ENCODE measurements around the gene NEGR1. TPM values are rescaled to one million over a fixed set of nuclear protein-coding genes. Genes with fewer than 3 reads are reported as not detected.

The NEGR1 gene
- total RNA-seq, 1 donor from 2014 or later: 8.6 TPM

GRCh38 chr1:71666609-71667008 is 615.7 kb downstream of the NEGR1 start:
- DNase-seq (ENCODE audit: low read depth) (peak; percentile 14), FAIRE-seq (no peak)
- Mint-ChIP-seq H3K27ac (ENCODE audit: unreplicated experiment) (no peak overlapping the region), H3K36me3 (ENCODE audit: low read depth, unreplicated experiment) (no peaks in the 10 kb centered on the region), H3K4me3 (ENCODE audit: unreplicated experiment) (no peak overlapping the region), H3K4me1 (ENCODE audit: low read depth, unreplicated experiment) (no peaks in the 10 kb centered on the region), H3K9me3 (ENCODE audit: unreplicated experiment) (no peaks in the 10 kb centered on the region), H3K27me3 (ENCODE audit: low read depth, unreplicated experiment) (no peaks in the 10 kb centered on the region)
- H3K36me3 ChIP-seq (ENCODE audit: insufficient read depth, low read length): no peaks in the 10 kb centered on the region
- no peak overlapping the region for H2AFZ ChIP-seq (ENCODE audit: low read depth, low read length)
- TF ChIP-seq, protein P1, sequence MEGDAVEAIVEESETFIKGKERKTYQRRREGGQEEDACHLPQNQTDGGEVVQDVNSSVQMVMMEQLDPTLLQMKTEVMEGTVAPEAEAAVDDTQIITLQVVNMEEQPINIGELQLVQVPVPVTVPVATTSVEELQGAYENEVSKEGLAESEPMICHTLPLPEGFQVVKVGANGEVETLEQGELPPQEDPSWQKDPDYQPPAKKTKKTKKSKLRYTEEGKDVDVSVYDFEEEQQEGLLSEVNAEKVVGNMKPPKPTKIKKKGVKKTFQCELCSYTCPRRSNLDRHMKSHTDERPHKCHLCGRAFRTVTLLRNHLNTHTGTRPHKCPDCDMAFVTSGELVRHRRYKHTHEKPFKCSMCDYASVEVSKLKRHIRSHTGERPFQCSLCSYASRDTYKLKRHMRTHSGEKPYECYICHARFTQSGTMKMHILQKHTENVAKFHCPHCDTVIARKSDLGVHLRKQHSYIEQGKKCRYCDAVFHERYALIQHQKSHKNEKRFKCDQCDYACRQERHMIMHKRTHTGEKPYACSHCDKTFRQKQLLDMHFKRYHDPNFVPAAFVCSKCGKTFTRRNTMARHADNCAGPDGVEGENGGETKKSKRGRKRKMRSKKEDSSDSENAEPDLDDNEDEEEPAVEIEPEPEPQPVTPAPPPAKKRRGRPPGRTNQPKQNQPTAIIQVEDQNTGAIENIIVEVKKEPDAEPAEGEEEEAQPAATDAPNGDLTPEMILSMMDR (IDR thresholded peaks at IDR 0.05; ENCODE audit: insufficient read depth, low read depth, low read length): no peak
- TF ChIP-seq EZH2 (IDR thresholded peaks at IDR 0.05; ENCODE audit: insufficient read depth, low read length): no peak
- H4K20me1 ChIP-seq (ENCODE audit: insufficient read depth, low read length): no peaks in the 10 kb centered on the region
- H3K4me2 ChIP-seq (ENCODE audit: low read length): no peak overlapping the region
- H3K79me2 ChIP-seq (ENCODE audit: insufficient read depth, low read length): no peaks in the 10 kb centered on the region
- no peaks in the 10 kb centered on the region for H3K4me1 ChIP-seq (ENCODE audit: insufficient read depth, low read length)
- no peak overlapping the region for H3K4me3 ChIP-seq (ENCODE audit: insufficient read depth, low read depth, low read length)
- no peaks in the 10 kb centered on the region for H3K27me3 ChIP-seq (ENCODE audit: insufficient read depth, low read length)
- H3K9me3 ChIP-seq (ENCODE audit: insufficient read depth, low read depth, low read length): no peaks in the 10 kb centered on the region
- no peak overlapping the region for H3K27ac ChIP-seq (ENCODE audit: low read depth, low read length)
- no peak overlapping the region for H3K9ac ChIP-seq (ENCODE audit: low read length)

DNA sequence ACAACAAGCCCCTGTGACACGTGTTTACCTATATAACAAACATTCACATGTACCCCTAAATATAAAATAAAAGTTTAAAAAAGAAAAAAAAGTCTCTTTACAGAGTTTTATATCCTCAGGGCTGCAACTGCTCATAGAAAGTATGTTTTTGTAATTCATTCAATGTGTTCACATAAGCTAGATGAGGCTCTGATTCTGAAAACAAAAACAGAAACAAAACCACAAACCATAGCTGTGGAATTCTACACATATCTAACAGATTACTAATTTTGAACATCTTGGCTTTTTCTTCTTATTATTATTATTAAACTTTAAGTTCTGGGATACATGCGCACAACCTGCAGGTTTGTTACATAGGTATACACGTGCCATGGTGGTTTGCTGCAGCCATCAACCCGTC is 621.9 kb downstream of the NEGR1 start:
- no peaks in the 10 kb centered on the region for H3K9me3 ChIP-seq (ENCODE audit: insufficient read depth, low read depth, low read length)
- no peaks in the 10 kb centered on the region for H3K36me3 Mint-ChIP-seq (ENCODE audit: low read depth, unreplicated experiment)
- no peak overlapping the region for H3K27ac Mint-ChIP-seq (ENCODE audit: unreplicated experiment)
- no peak overlapping the region for H3K4me2 ChIP-seq (ENCODE audit: low read length)
- no peaks in the 10 kb centered on the region for H3K4me1 ChIP-seq (ENCODE audit: insufficient read depth, low read length)
- TF ChIP-seq EZH2 (IDR thresholded peaks at IDR 0.05; ENCODE audit: insufficient read depth, low read length): no peak
- TF ChIP-seq, protein P1 (IDR thresholded peaks at IDR 0.05; ENCODE audit: insufficient read depth, low read depth, low read length): no peak
- H3K9ac ChIP-seq (ENCODE audit: low read length): no peak overlapping the region
- H3K9me3 Mint-ChIP-seq (ENCODE audit: unreplicated experiment): no peaks in the 10 kb centered on the region
- H4K20me1 ChIP-seq (ENCODE audit: insufficient read depth, low read length): no peaks in the 10 kb centered on the region
- no peak overlapping the region for H3K4me3 ChIP-seq (ENCODE audit: insufficient read depth, low read depth, low read length)
- H3K79me2 ChIP-seq (ENCODE audit: insufficient read depth, low read length): no peaks in the 10 kb centered on the region
- FAIRE-seq (no peak), DNase-seq (ENCODE audit: low read depth) (peak; percentile 59)
- no peaks in the 10 kb centered on the region for H3K36me3 ChIP-seq (ENCODE audit: insufficient read depth, low read length)
- no peaks in the 10 kb centered on the region for H3K27me3 ChIP-seq (ENCODE audit: insufficient read depth, low read length)
- no peaks in the 10 kb centered on the region for H3K27me3 Mint-ChIP-seq (ENCODE audit: low read depth, unreplicated experiment)
- no peak overlapping the region for H3K27ac ChIP-seq (ENCODE audit: low read depth, low read length)
- H3K4me1 Mint-ChIP-seq (ENCODE audit: low read depth, unreplicated experiment): peaks cover 13% of the 10 kb centered on the region
- H3K4me3 Mint-ChIP-seq (ENCODE audit: unreplicated experiment): no peak overlapping the region
- no peak overlapping the region for H2AFZ ChIP-seq (ENCODE audit: low read depth, low read length)

- peaks cover 13% of the 10 kb centered on the region for H3K4me1 Mint-ChIP-seq (ENCODE audit: low read depth, unreplicated experiment)
- TF ChIP-seq, protein P1 (IDR thresholded peaks at IDR 0.05; ENCODE audit: insufficient read depth, low read depth, low read length): no peak
- no peak for TF ChIP-seq EZH2 (IDR thresholded peaks at IDR 0.05; ENCODE audit: insufficient read depth, low read length)
Observed at GRCh38 chr1:71657891-71658679, 624.3 kb downstream of the NEGR1 start.

More at GRCh38 chr1:71657891-71658679, 624.3 kb downstream of the NEGR1 start:
- H3K4me2 ChIP-seq (ENCODE audit: low read length): no peak overlapping the region
- H2AFZ ChIP-seq (ENCODE audit: low read depth, low read length): no peak overlapping the region
- Mint-ChIP-seq H3K9me3 (ENCODE audit: unreplicated experiment) (no peaks in the 10 kb centered on the region), H3K36me3 (ENCODE audit: low read depth, unreplicated experiment) (no peaks in the 10 kb centered on the region), H3K27me3 (ENCODE audit: low read depth, unreplicated experiment) (no peaks in the 10 kb centered on the region), H3K4me3 (ENCODE audit: unreplicated experiment) (no peak overlapping the region), H3K27ac (ENCODE audit: unreplicated experiment) (no peak overlapping the region)
- H3K27ac ChIP-seq (ENCODE audit: low read depth, low read length): no peak overlapping the region
- H3K36me3 ChIP-seq (ENCODE audit: insufficient read depth, low read length): no peaks in the 10 kb centered on the region
- no peaks in the 10 kb centered on the region for H3K4me1 ChIP-seq (ENCODE audit: insufficient read depth, low read length)
- H3K9ac ChIP-seq (ENCODE audit: low read length): no peak overlapping the region
- H3K4me3 ChIP-seq (ENCODE audit: insufficient read depth, low read depth, low read length): no peak overlapping the region
- H4K20me1 ChIP-seq (ENCODE audit: insufficient read depth, low read length): no peaks in the 10 kb centered on the region
- no peaks in the 10 kb centered on the region for H3K27me3 ChIP-seq (ENCODE audit: insufficient read depth, low read length)
- peak; percentile 26 for DNase-seq (ENCODE audit: low read depth)
- H3K9me3 ChIP-seq (ENCODE audit: insufficient read depth, low read depth, low read length): no peaks in the 10 kb centered on the region
- H3K79me2 ChIP-seq (ENCODE audit: insufficient read depth, low read length): no peaks in the 10 kb centered on the region
- no peak for FAIRE-seq
